GM21515 (cell line): ENCODE data around the gene MICAL3.

ENCODE experiments used
- ATAC-seq: cut with Tn5 transposase; IDR thresholded peaks from one replicate; pipeline ENCODE4 v1.9.1; 2021; ENCODE audit not compliant: unreplicated experiment

Gene MICAL3

GRCh38 chr22:17783773-17784480 lies 240.4 kb downstream of the MICAL3 start:
- ATAC-seq: no peak

DNA sequence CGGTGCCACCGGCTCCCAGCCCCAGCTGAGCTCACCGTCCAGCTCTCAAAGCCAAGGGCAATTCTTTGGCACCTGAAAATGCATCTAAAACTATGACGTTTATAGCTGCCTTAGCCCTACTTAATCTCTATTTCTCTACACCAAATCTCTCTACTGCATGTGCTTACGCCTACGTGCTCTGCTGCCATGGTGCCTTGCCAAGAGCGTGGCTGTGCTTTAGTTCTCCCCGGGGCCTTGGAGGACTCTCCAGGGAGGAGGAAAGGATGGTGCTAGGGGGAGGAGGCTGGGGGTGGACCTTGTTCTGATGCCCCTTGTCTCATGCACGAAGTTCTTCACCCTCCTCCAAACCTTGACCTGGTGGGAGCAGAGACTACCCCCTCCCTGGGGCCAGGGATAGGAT lies 241.0 kb downstream of the MICAL3 start:
- no peak for ATAC-seq

GRCh38 chr22:17782621-17783020 lies 241.7 kb downstream of the MICAL3 start:
- ATAC-seq: no peak

DNA sequence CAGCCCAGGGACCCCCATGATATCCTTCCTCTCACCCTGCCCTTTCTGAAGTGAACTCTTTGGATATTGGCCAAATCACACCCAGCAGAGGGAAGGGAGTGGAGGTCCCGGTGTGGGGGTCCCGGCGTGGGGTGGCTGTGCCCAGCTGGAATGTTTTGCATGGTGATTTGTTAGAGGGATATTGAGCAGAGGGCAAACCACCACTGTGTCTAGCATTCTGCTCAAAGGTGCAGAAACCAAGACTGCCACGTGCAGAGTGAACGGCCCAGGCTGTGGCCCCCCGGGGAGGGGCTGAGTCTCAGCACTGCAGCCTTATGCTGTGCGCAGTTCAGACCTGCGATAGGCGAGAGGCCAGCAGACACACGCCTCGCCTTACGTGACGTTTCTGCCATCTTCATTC lies 242.2 kb downstream of the MICAL3 start:
- no peak for ATAC-seq

- no peak for ATAC-seq
These were observed 242.9 kb downstream of the MICAL3 start for GRCh38 chr22:17781319-17782031.

- ATAC-seq: no peak
These were observed 243.5 kb downstream of the MICAL3 start for GRCh38 chr22:17780741-17781318.

- no peak for ATAC-seq
These were observed 244.1 kb downstream of the MICAL3 start for GRCh38 chr22:17780116-17780740.

DNA sequence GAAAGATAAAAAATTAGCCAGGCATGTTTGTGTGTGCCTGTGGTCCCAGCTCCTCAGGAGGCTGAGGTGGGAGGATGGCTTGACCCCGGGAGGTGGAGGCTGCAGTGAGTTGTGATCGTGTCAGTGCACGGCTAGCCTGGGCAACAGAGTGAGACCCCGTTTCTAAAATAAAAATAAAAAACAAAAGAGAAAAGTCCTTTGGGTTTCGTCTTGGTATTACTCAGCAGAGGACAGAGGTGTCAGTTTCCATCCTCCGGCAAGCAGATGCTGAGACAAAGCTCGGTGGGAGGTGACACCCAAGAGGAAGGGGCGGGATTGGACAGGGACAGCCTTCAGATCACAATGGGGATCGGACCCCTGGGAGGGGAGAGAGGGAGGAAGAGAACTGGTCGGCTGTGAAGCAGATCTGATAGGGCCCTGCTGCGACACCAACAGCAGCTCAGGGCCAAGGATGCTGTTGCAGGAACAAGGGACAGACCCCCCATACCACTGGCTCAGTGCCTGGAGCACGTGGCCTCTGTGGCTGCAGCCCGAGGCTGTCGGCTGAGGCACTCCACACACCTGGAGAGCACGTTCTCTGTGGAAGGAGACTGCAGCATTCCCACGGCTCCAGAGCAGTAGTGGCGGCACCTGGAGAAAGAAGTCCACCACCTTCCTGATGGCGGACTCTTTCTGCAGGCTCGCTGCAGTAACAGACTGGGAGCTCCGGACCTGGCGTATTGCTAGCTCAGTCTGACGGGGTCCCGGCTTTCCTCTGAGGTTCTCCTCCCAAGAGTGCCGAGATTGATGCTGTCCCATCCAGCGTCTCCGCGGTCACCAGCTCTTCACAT lies 244.9 kb downstream of the MICAL3 start:
- peak; percentile 33 for ATAC-seq

DNA sequence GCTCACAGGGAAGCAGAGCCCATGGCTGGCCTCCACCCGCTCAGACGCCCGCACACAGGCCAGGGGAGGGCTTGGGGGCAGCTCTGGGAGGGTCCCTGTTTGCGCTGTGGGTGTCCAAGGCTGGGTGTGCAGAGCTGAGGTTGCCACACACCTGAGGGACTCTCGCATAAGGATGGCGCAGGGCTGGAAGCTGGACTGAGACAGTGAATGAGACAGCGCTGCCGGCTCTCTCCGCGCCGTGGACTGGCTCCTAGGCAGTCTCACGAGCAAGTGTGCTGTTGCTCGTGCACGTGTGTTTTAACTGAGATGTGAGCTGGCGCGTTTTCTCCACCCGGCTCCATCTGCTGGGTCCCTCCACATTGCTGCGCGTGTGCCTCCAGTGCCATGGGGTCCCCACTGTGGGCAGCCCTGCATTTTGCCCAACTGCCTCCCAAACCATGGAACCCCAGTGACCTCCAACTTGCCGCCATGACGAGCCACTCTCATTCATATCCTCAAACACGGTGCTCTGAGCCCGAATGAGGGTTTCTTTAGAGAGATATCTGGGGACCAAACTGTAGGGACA lies 245.9 kb downstream of the MICAL3 start:
- no peak for ATAC-seq

GRCh38 chr22:17777717-17778044 lies 246.7 kb downstream of the MICAL3 start:
- no peak for ATAC-seq

- ATAC-seq: no peak
These were observed 247.2 kb downstream of the MICAL3 start for GRCh38 chr22:17777005-17777716.

- ATAC-seq: no peak
These were observed 248.4 kb downstream of the MICAL3 start for GRCh38 chr22:17775781-17776465.

DNA sequence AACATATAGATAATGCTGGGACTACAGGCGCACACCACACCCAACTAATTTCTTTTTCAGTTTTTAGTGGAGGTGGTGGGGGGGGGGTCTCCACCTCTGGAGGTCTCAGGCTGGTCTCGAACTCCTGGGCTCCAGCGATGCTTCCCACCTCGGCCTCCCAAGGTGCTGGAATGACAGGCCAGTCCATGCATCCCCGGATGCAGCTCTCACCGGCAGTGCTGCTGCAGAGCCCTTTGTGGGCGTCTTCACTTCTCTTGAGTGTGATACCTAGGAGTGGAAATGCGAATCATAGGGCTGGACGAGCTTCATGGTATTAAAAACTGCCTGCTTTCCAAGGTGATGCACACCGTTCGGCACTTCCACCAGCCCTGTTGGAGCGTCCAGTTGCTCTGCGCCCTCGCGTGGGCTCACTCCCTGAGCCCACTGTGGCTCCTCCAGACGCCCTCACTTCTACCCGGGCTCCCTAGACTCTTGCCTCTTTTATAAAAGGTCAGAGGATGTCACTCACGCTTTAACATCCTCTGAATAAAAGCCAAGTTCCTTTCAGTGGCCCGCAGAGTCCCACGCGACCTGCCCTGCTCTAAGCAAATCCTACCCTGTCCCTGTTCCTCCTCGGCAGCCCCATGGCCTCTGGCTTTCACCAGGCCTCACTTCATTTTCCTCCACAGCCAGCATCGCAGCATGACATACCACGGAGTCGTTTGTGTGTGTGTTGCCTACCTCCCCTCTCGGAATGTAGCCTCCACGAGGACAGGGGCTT lies 249.3 kb downstream of the MICAL3 start:
- ATAC-seq: no peak

- ATAC-seq: no peak
These were observed 250.0 kb downstream of the MICAL3 start, which contains the start of gene BID for GRCh38 chr22:17774206-17774925. Gene BID (minus strand): TSS chr22:17774469. CDS start chr22:17750116, 24,353 bp downstream.

DNA sequence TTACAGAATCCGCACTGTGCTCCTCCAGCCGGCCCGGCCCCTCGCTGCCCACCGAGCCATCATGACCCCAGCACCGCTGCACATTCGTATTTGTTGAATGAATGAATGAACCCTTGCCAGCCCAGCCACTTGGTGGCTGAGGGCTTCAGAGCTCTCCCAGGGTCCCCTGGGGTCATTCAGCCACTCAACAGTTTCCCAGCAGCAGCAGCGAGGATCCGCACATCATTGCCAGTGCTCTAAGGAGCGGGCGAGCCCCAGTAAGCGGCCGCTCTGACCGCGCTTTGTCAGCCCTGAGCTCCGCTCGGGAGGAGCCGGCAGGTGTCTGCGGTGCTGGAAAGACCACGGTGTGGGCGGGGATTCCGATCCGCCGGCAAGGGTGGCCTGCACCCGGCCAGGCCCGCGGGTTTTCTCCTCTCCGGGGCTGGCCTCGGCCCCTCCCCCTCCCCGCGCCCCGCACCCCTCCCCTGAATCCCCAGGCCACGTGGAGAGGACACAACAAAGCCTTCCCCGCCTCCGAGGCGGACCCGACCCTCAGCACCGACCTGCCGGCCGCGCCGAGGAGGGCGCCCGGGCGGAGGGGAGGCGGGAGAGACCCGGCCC lies 250.7 kb downstream of the MICAL3 start:
- no peak for ATAC-seq

DNA sequence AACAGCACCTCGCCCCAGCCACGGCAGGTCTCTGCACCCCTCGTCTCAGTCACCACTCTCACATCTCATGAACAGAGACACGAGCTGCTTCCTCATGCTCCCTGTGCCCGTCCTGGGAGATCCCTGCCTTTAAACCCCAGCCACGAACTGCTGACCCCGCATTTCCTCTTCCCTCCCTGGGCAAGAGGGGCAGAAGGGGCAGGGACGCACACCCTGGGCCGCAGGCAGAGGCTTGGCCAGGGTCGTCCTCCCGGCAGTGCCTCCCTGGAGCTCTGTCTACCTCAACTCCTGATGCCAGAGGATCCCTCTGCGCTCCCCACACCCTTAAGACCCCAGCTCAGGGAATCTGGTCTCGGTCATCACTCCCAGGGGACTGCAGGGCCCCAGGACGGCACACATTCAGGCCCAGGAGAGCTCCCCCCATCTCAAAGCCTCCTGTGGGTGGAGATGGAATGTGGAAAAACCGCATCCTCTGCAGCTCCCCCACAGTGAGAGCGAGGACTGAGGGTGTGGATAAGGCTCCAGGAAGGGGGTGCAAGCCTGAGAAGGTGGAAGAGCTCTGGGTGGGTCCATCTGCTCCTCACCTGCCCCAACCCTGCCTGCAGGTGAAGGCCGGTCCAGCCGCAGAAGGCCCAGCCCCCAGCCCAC lies 251.3 kb downstream of the MICAL3 start:
- no peak for ATAC-seq
